GM19328 (cell line): Measurements from ENCODE around the gene SLC5A11.
"Not testable (repeated sequence)": the region's sequence is repeated elsewhere in the genome, so short reads cannot be mapped to it uniquely, and the experiment has no call there.

Experiments
- ATAC-seq: cut with Tn5 transposase; IDR thresholded peaks from one replicate; pipeline ENCODE4 v1.9.1; 2021; ENCODE audit warnings: mild to moderate bottlenecking, moderate library complexity; ENCODE audit not compliant: unreplicated experiment

The SLC5A11 gene

DNA sequence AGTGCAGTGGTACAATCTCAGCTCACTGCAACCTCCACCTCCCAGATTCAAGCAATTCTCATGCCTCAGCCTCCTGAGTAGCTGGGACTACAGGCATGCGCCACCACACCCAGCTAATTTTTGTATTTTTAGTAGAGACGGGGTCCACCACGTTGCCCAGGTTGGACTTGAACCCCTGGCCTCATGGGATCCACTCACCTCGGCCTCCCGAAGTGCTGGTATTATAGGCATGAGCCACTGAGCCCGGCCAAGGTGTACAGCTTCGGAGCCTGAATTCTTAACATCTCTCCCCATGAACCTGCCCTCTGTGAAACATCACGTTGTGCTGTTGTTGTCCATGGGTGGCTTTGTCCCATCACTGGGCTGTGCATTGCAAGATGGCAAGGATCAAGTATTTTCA, 11.1 kb downstream of the SLC5A11 start:
- ATAC-seq = not testable (repeated sequence)

- ATAC-seq = no peak
These were observed 12.7 kb downstream of the SLC5A11 start for GRCh38 chr16:24858219-24859041.

DNA sequence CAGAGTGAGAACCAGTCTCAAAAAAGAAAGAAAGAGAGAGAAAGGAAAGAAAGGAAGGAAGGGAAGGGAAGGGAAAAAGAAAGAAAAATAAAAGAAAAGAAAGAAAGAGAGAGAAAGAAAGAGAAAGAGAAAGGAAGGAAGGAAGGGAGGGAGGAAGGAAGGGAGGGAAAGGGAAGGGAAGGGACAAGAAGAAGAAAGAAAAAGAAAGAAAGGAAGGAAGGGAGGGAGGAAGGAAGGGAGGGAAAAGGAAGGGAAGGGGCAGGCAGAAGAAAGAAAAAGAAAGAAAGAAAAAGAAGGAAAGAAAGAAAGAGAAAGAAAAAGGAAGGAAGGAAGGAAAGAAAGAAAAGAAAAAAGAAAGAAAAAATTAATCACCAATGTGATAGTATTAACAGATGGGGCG, 15.7 kb downstream of the SLC5A11 start:
- ATAC-seq = no peak

GRCh38 chr16:24863582-24864437, 18.0 kb downstream of the SLC5A11 start:
- no peak for ATAC-seq

DNA sequence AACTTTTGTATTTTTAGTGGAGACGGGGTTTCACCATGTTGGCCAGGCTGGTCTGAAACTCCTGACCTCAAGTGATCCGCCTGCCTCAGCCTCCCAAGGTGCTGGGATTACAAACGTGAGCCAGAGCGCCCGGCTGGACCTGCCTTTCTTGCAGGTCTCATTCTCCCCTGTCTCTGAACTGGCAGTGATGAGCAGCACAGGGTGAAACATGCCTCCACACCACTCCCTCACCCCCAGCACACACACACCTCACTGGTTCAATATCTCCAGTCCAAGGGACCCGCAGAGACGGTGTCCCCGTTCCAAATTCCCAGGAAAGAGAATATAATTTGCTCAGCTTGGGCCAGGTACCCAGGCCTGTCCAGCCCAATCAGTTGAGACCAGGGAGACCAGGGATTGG, 23.3 kb downstream of the SLC5A11 start:
- no peak for ATAC-seq

GRCh38 chr16:24871891-24872290, 26.1 kb downstream of the SLC5A11 start:
- ATAC-seq = no peak

- no peak for ATAC-seq
These were observed 27.3 kb downstream of the SLC5A11 start for GRCh38 chr16:24873028-24873427.

DNA sequence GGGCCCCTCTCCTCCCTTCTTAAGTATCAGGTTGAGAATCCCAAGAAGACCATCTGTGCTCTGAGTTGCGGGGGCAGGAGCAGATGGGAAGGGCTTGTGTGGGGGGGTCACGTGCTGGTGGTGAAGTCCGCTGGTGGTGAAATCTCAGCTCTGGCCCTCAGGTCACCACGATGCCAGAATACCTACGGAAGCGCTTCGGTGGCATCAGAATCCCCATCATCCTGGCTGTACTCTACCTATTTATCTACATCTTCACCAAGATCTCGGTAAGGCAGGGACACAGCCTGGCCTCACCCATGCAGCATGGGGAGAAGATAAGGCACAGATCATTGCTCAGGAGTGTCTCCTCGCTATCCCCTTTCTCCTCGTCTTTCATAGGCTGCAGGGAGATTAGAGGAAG, 29.7 kb downstream of the SLC5A11 start:
- no peak for ATAC-seq

GRCh38 chr16:24876231-24876630, 30.5 kb downstream of the SLC5A11 start:
- ATAC-seq = no peak

GRCh38 chr16:24879684-24880083, 33.9 kb downstream of the SLC5A11 start:
- ATAC-seq = no peak

- ATAC-seq = no peak
These were observed 38.0 kb downstream of the SLC5A11 start for GRCh38 chr16:24883714-24884151.

- ATAC-seq = no peak
These were observed 41.7 kb downstream of the SLC5A11 start for GRCh38 chr16:24887472-24887871.

DNA sequence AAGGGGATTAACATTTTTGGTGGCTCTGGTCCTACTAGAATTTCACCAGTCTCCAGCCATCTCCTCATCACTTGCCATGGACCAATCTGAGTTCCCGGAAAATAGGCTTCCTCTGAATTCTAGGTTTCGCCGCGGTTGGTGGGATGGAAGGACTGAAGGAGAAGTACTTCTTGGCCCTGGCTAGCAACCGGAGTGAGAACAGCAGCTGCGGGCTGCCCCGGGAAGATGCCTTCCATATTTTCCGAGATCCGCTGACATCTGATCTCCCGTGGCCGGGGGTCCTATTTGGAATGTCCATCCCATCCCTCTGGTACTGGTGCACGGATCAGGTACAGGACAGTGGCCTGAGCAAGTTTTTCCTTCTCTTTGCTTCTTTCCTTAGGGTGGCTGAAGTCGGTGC, 45.0 kb downstream of the SLC5A11 start:
- no peak for ATAC-seq

DNA sequence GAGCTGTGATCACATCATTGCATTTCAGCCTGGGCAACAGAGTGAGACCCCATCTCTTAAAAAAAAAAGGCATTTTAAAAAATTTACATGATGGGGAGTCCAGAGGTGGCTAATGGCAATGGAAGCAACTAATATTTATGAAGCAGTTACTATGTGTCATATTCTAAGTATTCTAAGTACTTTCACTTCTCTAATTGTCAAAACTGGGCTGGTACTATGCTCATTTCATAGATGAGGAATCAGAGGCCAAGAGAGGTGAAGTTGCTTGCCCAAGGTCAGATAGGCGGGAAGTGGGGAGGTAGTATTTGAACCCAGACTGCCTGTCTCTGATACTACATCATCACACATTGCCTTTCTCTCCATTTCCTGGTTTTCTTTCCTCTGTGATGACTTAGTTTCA, 50.7 kb downstream of the SLC5A11 start:
- ATAC-seq = no peak

DNA sequence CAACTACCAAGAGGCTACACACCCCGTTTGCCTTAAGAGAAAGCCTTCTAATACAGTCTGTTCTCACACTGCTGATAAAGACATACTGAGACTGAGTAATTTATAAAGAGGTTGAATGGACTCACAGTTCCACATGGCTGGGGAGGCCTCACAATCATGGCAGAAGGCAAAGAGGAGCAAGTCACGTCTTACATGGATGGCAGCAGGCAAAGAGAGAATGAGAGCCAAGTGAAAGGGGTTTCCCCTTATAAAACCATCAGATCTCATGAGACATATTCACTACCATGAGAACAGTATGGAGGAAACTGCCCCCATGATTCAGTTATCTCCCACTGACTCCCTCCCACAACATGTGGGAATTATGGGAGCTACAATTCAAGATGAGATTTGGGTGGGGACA, 51.8 kb downstream of the SLC5A11 start:
- not testable (repeated sequence) for ATAC-seq

GRCh38 chr16:24900230-24900629, 54.5 kb downstream of the SLC5A11 start:
- no peak for ATAC-seq

DNA sequence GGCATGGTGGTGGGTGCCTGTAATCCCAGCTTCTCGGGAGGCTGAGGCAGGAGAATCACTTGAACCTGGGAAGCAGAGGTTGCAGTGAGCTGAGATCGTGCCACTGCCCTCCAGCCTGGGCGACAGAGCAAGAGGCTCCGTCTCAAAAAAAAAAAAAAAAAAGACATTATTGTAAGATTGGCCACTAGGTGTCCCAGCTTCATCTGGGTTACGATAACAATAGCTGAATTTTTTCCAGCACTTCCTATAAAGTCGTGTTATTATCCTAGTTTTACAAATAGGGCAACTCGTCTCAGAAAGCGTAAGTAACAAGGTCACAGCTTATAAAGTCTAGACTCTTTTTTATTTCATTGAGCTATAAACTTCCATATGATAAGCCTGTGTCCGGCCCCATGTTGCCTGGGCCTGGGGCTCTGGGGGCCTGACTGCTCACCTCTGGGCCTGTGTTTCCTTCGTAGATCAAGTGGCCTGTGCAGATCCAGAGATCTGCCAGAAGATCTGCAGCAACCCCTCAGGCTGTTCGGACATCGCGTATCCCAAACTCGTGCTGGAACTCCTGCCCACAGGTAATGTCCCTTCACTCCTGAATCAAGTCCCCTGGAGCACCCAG, 60.5 kb downstream of the SLC5A11 start:
- ATAC-seq = no peak

GRCh38 chr16:24906901-24907300, 61.1 kb downstream of the SLC5A11 start:
- no peak for ATAC-seq

DNA sequence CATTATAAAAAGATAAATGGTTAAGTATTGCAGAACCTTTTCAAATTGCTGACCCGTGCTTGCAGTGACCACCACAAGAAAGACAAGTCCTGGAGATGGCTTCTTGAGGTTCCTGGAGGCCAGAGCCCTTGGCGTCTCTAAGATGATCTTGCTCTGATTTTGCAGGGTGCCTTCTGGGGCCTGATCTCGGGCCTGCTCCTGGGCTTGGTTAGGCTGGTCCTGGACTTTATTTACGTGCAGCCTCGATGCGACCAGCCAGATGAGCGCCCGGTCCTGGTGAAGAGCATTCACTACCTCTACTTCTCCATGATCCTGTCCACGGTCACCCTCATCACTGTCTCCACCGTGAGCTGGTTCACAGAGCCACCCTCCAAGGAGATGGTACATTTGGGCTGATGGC, 63.0 kb downstream of the SLC5A11 start:
- ATAC-seq = no peak

- ATAC-seq = no peak
These were observed 64.1 kb downstream of the SLC5A11 start for GRCh38 chr16:24909856-24910255.

GRCh38 chr16:24915019-24915418, 69.3 kb downstream of the SLC5A11 start:
- no peak for ATAC-seq

GRCh38 chr16:24915576-24915975, 69.8 kb downstream of the SLC5A11 start:
- ATAC-seq = no peak
